ENCODE results near the gene GDF7.
"Not testable (repeated sequence)": the region's sequence is repeated elsewhere in the genome, so short reads cannot be mapped to it uniquely, and the experiment has no call there.

Gene GDF7

DNA sequence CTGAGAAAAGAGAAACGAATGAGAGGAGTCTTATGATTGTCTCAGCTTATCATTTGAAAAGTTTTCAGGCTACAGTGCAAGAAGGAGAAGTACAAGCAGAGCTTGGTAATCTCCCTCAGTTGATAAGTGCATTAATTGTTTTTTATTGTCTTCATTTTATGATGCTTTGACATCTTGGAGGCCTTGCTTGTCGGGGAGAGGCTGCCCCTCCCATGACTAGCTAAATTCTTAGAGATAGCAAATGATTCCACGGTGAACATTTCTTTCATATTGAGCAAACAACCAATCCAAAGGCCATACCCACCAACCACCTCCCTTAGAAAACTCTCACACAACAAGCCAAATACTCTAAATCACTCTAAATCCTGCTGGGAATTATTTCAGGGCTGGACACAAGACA, 39.8 kb downstream of the GDF7 start:
- no peak for DNase-seq

GRCh38 chr2:20707601-20708000, 40.7 kb downstream of the GDF7 start:
- DNase-seq, result no peak

DNA sequence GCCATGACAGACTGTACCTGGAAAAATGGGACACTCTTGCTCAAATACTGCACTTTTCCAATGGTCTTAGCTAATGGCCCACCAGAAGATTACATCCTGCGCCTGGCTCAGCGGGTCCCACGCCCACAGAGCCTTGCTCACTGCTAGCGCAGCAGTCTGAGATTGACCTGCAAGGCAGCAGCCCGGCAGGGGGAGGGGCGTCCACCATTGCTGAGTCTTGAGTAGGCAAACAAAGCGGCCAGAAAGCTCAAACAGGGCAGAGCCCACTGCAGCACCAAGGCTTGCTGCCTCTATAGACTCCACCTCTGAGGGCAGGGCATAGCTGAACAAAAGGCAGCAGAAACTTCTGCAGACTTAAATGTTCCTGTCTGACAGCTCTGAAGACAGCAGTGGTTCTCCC, 44.7 kb downstream of the GDF7 start:
- DNase-seq, result not testable (repeated sequence)

DNA sequence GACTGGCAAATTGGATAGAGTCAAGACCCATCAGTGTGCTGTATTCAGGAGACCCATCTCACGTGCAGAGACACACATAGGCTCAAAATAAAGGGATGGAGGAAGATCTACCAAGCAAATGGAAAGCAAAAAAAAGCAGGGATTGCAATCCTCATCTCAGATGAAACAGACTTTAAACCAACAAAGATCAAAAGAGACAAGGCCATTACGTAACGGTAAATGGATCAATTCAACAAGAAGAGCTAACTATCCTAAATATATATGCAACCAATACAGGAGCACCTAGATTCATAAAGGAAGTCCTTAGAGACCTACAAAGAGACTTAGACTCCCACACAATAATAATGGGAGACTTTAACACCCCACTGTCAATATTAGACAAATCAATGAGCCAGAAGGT, 46.6 kb downstream of the GDF7 start:
- DNase-seq, result not testable (repeated sequence)

DNA sequence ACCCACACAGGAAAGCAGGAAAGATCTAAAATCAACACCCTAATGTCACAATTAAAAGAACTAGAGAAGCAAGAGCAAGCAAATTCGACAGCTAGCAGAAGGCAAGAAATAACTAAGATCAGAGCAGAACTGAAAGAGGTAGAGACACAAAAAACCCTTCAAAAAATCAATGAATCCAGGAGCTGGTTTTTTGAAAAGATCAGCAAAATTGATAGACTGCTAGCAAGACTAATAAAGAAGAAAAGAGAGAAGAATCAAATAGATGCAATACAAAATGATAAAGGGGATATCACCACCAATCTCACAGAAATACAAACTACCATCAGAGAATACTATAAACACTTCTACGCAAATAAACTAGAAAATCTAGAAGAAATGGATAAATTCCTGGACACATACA, 47.5 kb downstream of the GDF7 start:
- DNase-seq, result not testable (repeated sequence)

DNA sequence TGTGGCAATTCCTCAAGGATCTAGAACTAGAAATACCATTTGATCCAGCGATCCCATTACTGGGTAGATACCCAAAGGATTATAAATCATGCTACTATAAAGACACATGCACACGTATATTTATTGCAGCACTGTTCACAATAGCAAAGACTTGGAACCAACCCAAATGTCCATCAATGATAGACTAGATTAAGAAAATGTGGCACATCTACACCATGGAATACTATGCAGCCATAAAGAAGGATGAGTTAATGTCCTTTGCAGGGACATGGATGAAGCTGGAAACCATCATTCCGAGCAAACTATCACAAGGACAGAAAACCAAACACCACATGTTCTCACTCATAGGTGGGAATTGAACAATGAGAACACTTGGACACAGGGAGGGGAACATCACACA, 49.2 kb downstream of the GDF7 start:
- not testable (repeated sequence) for DNase-seq

- DNase-seq, result no peak
Measured at GRCh38 chr2:20717641-20718040, 50.7 kb downstream of the GDF7 start.

- DNase-seq, result no peak
Measured at GRCh38 chr2:20722592-20723240, 55.8 kb downstream of the GDF7 start.

GRCh38 chr2:20723543-20723942, 56.6 kb downstream of the GDF7 start:
- no peak for DNase-seq

GRCh38 chr2:20724500-20725053, 57.6 kb downstream of the GDF7 start:
- DNase-seq, result no peak

DNA sequence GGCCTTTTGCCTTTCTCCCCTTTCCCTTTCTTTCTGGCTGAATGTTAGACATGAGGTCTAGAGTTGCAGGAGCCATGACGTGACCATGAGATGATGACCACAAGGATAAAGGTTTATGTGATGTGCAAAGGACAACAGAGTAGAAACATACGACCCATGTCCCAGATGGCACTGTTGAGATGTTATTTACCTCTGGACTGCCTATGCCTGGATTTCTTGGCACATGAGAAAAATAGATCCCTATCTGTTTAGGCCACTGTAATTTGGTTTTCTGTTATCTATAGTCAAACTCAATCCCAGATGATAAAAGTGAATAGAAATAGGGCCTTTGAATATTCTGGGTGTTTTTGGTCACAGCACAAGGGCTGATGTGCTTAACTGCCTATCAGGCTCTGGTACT, 58.8 kb downstream of the GDF7 start:
- no peak for DNase-seq

DNA sequence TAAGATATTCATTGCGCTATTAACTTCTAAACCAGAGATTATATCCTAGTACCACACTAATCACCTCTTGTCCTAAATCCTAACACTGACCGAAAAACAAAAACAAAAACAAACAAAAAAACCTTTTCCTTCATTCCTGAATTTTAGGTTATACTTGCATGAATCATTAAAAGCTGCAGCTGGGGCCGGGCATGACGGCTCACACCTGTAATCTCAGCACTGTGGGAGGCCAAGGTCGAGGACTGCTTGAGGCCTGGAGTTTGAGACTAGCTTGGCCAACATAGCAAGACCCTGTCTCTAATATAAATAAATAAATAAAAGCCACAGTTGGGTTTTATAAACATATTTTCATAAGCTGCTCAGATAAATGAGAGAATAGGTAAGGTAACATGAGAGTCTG, 60.0 kb downstream of the GDF7 start:
- no peak for DNase-seq

DNA sequence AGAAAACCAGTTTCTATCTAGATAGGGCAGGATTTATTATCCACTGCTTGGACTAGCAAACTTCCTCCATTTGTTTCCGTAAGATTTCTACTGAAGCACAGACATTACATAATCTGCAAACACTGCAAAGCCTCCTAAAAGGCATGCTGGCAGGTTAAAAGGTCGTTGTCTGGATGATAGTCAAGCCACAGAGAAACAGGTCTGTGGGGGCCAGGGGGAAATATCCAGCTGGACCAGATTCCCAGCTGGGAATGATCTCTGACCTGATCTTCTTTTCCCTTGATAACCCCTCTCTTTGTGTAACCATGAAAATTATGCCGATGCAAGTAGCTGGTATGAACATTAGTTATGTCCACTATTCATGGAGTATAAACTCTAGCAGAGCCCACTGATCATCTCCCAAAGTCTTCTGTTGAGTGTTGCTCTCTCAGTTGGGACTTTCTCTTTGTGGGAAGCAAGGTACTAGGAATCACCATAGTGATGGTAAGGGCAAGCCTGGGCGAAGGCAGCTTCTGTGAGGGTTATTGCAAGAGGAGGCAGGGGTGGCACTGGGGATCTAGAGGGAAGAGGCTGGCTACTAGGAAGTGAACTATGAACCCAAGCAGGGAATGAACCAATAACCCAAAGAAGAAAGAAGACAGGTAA, 61.3 kb downstream of the GDF7 start:
- DNase-seq, result no peak

All from stimulated activated CD4-positive, alpha-beta T cell treated with anti-CD3 and anti-CD28 coated beads, Interleukin-4, amount 100 ng/mL, for 1 hour (primary cell).